ENCODE results near the gene UCK2.

UCK2 gene

GRCh38 chr1:165949335-165950130 lies 122.1 kb downstream of the UCK2 start:
- H3F3A ChIP-seq (ENCODE audit: control insufficient read depth, insufficient read depth) = no peaks in the 10 kb centered on the region
- H3K9me2 ChIP-seq (replicated peaks; ENCODE audit: control insufficient read depth, low read length) = no peaks in the 10 kb centered on the region
- no peaks in the 10 kb centered on the region for H3K9me3 ChIP-seq (ENCODE audit: control insufficient read depth, insufficient read depth, low read length)
- H3K4me3 ChIP-seq (ENCODE audit: low read length) = no peak overlapping the region
- no peaks in the 10 kb centered on the region for H3K36me3 ChIP-seq (ENCODE audit: control insufficient read depth, low read length)
- no peaks in the 10 kb centered on the region for H4K20me1 ChIP-seq (ENCODE audit: control insufficient read depth, insufficient read depth, low read depth, low read length)
- no peak overlapping the region for H3K27ac ChIP-seq (ENCODE audit: low read depth, low read length)
- peaks cover 7% of the 10 kb centered on the region; the same call in 1 of the 2 replicates for H3K27me3 ChIP-seq (ENCODE audit: control insufficient read depth, low read length)
- TF ChIP-seq EZH2phosphoT487 (IDR thresholded peaks at IDR 0.05; ENCODE audit: borderline replicate concordance, low read length) (no peak), CTCF (IDR thresholded peaks at IDR 0.05; ENCODE audit: low read depth, low read length, poor library complexity, severe bottlenecking) (no peak)
- no peaks in the 10 kb centered on the region for H3K4me1 ChIP-seq (ENCODE audit: control insufficient read depth, low read length)
- H3K4me2 ChIP-seq (ENCODE audit: low read length) = no peak overlapping the region
- no peaks in the 10 kb centered on the region for H3K79me2 ChIP-seq (ENCODE audit: control insufficient read depth, low read length)

- H4K20me1 ChIP-seq (ENCODE audit: control insufficient read depth, insufficient read depth, low read depth, low read length) = no peaks in the 10 kb centered on the region
- peaks cover 5% of the 10 kb centered on the region; the same call in 1 of the 2 replicates for H3K27me3 ChIP-seq (ENCODE audit: control insufficient read depth, low read length)
- no peak overlapping the region for H3K27ac ChIP-seq (ENCODE audit: low read depth, low read length)
- H3F3A ChIP-seq (ENCODE audit: control insufficient read depth, insufficient read depth) = no peaks in the 10 kb centered on the region
- no peak overlapping the region for H3K4me3 ChIP-seq (ENCODE audit: low read length)
- H3K4me2 ChIP-seq (ENCODE audit: low read length) = no peak overlapping the region
- H3K36me3 ChIP-seq (ENCODE audit: control insufficient read depth, low read length) = no peaks in the 10 kb centered on the region
- no peaks in the 10 kb centered on the region for H3K9me3 ChIP-seq (ENCODE audit: control insufficient read depth, insufficient read depth, low read length)
- no peaks in the 10 kb centered on the region for H3K4me1 ChIP-seq (ENCODE audit: control insufficient read depth, low read length)
- no peaks in the 10 kb centered on the region for H3K79me2 ChIP-seq (ENCODE audit: control insufficient read depth, low read length)
- no peaks in the 10 kb centered on the region for H3K9me2 ChIP-seq (replicated peaks; ENCODE audit: control insufficient read depth, low read length)
- no peak for TF ChIP-seq CTCF (IDR thresholded peaks at IDR 0.05; ENCODE audit: low read depth, low read length, poor library complexity, severe bottlenecking)
- no peak for TF ChIP-seq EZH2phosphoT487 (IDR thresholded peaks at IDR 0.05; ENCODE audit: borderline replicate concordance, low read length)
These were observed 127.5 kb downstream of the UCK2 start for GRCh38 chr1:165954940-165955339.

GRCh38 chr1:165958306-165958705 lies 130.9 kb downstream of the UCK2 start:
- TF ChIP-seq CTCF (IDR thresholded peaks at IDR 0.05; ENCODE audit: low read depth, low read length, poor library complexity, severe bottlenecking) (no peak), EZH2phosphoT487 (IDR thresholded peaks at IDR 0.05; ENCODE audit: borderline replicate concordance, low read length) (no peak)
- Histone ChIP-seq H3K27me3 (ENCODE audit: control insufficient read depth, low read length) (peaks cover 13% of the 10 kb centered on the region), H3F3A (ENCODE audit: control insufficient read depth, insufficient read depth) (no peaks in the 10 kb centered on the region), H3K9me3 (ENCODE audit: control insufficient read depth, insufficient read depth, low read length) (no peaks in the 10 kb centered on the region), H3K27ac (ENCODE audit: low read depth, low read length) (no peak overlapping the region), H3K4me1 (ENCODE audit: control insufficient read depth, low read length) (no peaks in the 10 kb centered on the region), H4K20me1 (ENCODE audit: control insufficient read depth, insufficient read depth, low read depth, low read length) (no peaks in the 10 kb centered on the region), H3K9me2 (replicated peaks; ENCODE audit: control insufficient read depth, low read length) (no peaks in the 10 kb centered on the region), H3K4me3 (ENCODE audit: low read length) (no peak overlapping the region), H3K36me3 (ENCODE audit: control insufficient read depth, low read length) (no peaks in the 10 kb centered on the region), H3K79me2 (ENCODE audit: control insufficient read depth, low read length) (no peaks in the 10 kb centered on the region), H3K4me2 (ENCODE audit: low read length) (no peak overlapping the region)
